GM12801 (cell line): ENCODE measurements around the gene CCDC39.

Experiments
- CTCF ChIP-seq: IDR thresholded peaks from one replicate; pipeline ENCODE4 v1.5.1; 2011; ENCODE audit warnings: control low read depth; ENCODE audit not compliant: insufficient read length; ENCODE audit errors: extremely low read depth

Gene CCDC39

GRCh38 chr3:180570238-180570637 is 109.1 kb downstream of the CCDC39 start:
- TF ChIP-seq CTCF = no peak

GRCh38 chr3:180564676-180565075 is 114.6 kb downstream of the CCDC39 start:
- TF ChIP-seq CTCF = no peak
